ENCODE data around the gene GPR161. TPM values are rescaled to one million over a fixed set of nuclear protein-coding genes. Genes with fewer than 3 reads are reported as not detected.

Gene GPR161
- total and polyA plus RNA-seq, 9 of the 15 experiments (the other 6 are each of a cell fraction or from before 2014, with no cell fraction given), result 0.15 to 2.4 (median 0.76) TPM

GRCh38 chr1:168084396-168085231 lies 52.1 kb downstream of the GPR161 start:
- no TSS peak for BruUV-seq (replicated peaks)
- peaks cover 8 to 13% of the 10 kb centered on the region in 2 experiments; a peak in 4 of 5 replicates for H3K4me1 ChIP-seq (replicated peaks in 1 of 2; ENCODE audit: control insufficient read depth in 2 of 2, insufficient read depth in 2 of 2, low read length in 2 of 2)
- H3K9ac ChIP-seq (ENCODE audit: insufficient read depth in 1 of 2, low read depth in 2 of 2, low read length in 2 of 2), result peak overlapping the region in 1 of 2 experiments; percentile 69; a peak in 1 of 4 replicates
- H3K36me3 ChIP-seq (ENCODE audit: control insufficient read depth, insufficient read depth, low read length), result peaks cover 5% of the 10 kb centered on the region; the same call in 1 of the 3 replicates
- POLR2A ChIA-PET, result interaction anchor here (0.6 to 1.2 kb wide), 4 partner anchors 8 to 19 kb away, joined by 3 to 5 read pairs (median 3); no protein-coding TSS in a partner anchor
- no peaks in the 10 kb centered on the region for H3K9me1 ChIP-seq (ENCODE audit: control insufficient read depth, insufficient read depth, low read length)
- H3K4me3 ChIP-seq, result no peak overlapping the region
- H3K4me2 ChIP-seq (ENCODE audit: insufficient read depth, low read length), result peak overlapping the region; percentile 61
- in situ Hi-C loops (cut with MboI), result loop anchor here (5.0 kb wide), 1 partner anchor 367 kb away; no protein-coding TSS in a partner anchor
- FAIRE-seq (peak; percentile 87), ATAC-seq (peak; percentile 88), DNase-seq (ENCODE audit: extremely low read depth in 1 of 4, low spot score in 3 of 4) (peak; percentile 81 to 91 (median 86))
- CTCF ChIA-PET (ENCODE audit: low intra/inter-chr PET ratio), result interaction anchor here (1.0 to 1.9 kb wide), 4 partner anchors 61 to 258 kb away, joined by 3 to 7 read pairs (median 4); no protein-coding TSS in a partner anchor
- 16% methylated on average over 13 of the region's 13 CpGs for WGBS (ENCODE audit: insufficient coverage, low coverage, missing lambda C conversion rate)
- no peaks in the 10 kb centered on the region for H4K20me1 ChIP-seq (replicated peaks; ENCODE audit: control insufficient read depth, insufficient read depth, low read length)
- H2AFZ ChIP-seq (ENCODE audit: low read depth, low read length), result peak overlapping the region; percentile 69
- 0 out of 5 replicates have a peak, but pooled peaks cover 0 to 1% of the 10 kb centered on the region in 2 experiments for H3K27me3 ChIP-seq (ENCODE audit: control insufficient read depth in 2 of 2, insufficient read depth in 2 of 2, low read length in 2 of 2)
- no peaks in the 10 kb centered on the region for H3K9me3 ChIP-seq (replicated peaks; ENCODE audit: control insufficient read depth, insufficient read depth, low read depth, low read length)
- intact Hi-C loops (cut with micrococcal nuclease), result loop anchor here (2.0 to 10.0 kb wide), 5 partner anchors 147 to 480 kb away; partner anchors contain the start of genes DCAF6 and MPC2
- no peak overlapping the region for H3K27ac ChIP-seq (ENCODE audit: extremely low read depth, low read depth, low read length)
- no peaks in the 10 kb centered on the region for H3K79me2 ChIP-seq (ENCODE audit: control insufficient read depth, insufficient read depth, low read length)
- no peak for TF ChIP-seq ZNF436 (CRISPR knock-in tag; IDR thresholded peaks at IDR 0.05)
- TF ChIP-seq RUNX1 (IDR thresholded peaks at IDR 0.05; ENCODE audit: low read depth), result no peak
- TF ChIP-seq FOXO4 (CRISPR knock-in tag; IDR thresholded peaks at IDR 0.05), result 0 out of 2 replicates have a peak, but pooled peaks have one; percentile 52
- peak; percentile 49; the same call in 1 of the 2 replicates for TF ChIP-seq NFE2L1 (tag; IDR thresholded peaks at IDR 0.05; ENCODE audit: borderline replicate concordance, low read depth)
- TF ChIP-seq CBFA2T3 (IDR thresholded peaks at IDR 0.05), result no peak
- peak in 1 of 2 experiments; percentile 50; a peak in 1 of 4 replicates for TF ChIP-seq MAZ (CRISPR knock-in tag; conservative IDR thresholded peaks at IDR 0.05 in 1 of 2, IDR thresholded peaks at IDR 0.05 in 1 of 2)
- TF ChIP-seq CXXC5 (CRISPR knock-in tag; IDR thresholded peaks at IDR 0.05), result peak; percentile 36
- no peak for TF ChIP-seq RBFOX2 (IDR thresholded peaks at IDR 0.05; ENCODE audit: low read depth, low read length)
- no peak for TF ChIP-seq POLR2B (IDR thresholded peaks at IDR 0.05; ENCODE audit: low read depth, partially characterized antibody)
- no peak for TF ChIP-seq FOS (IDR thresholded peaks at IDR 0.05; ENCODE audit: extremely low read depth, insufficient read length)
- TF ChIP-seq PRMT5 (CRISPR knock-in tag; IDR thresholded peaks at IDR 0.05), result no peak
- TF ChIP-seq ZNF408 (CRISPR knock-in tag; IDR thresholded peaks at IDR 0.05; ENCODE audit: low read depth), result no peak
- TF ChIP-seq TGIF2 (CRISPR knock-in tag; IDR thresholded peaks at IDR 0.05), result no peak
- TF ChIP-seq CHD2 (IDR thresholded peaks at IDR 0.05; ENCODE audit: low read depth, low read length), result no peak
- no peak for TF ChIP-seq NRF1 (conservative IDR thresholded peaks at IDR 0.05 in 1 of 2, IDR thresholded peaks at IDR 0.05 in 1 of 2)
- TF ChIP-seq DPF2 (IDR thresholded peaks at IDR 0.05), result no peak
- TF ChIP-seq THRA (IDR thresholded peaks at IDR 0.05), result no peak

Data from K562 (cell line).